ENCODE data around the gene PDXDC1.
"Not testable (repeated sequence)": the region's sequence is repeated elsewhere in the genome, so short reads cannot be mapped to it uniquely, and the experiment has no call there.

PDXDC1 gene

GRCh38 chr16:14974656-14975417 is at the start of gene PDXDC1:
Gene PDXDC1 (plus strand): TSS chr16:14975026. CDS start chr16:14975200, 174 bp downstream.
- DNase-seq (ENCODE audit: low read depth): peak; percentile 99

GRCh38 chr16:14928064-14928714 is 46.6 kb upstream of the PDXDC1 start:
- not testable (repeated sequence) for DNase-seq (ENCODE audit: low read depth)

GRCh38 chr16:14929176-14929575 is 45.6 kb upstream of the PDXDC1 start:
- DNase-seq (ENCODE audit: low read depth): not testable (repeated sequence)

- DNase-seq (ENCODE audit: low read depth): not testable (repeated sequence)
Measured at GRCh38 chr16:14930246-14930645, 44.6 kb upstream of the PDXDC1 start.

- not testable (repeated sequence) for DNase-seq (ENCODE audit: low read depth)
Measured at GRCh38 chr16:14930971-14931370, 43.9 kb upstream of the PDXDC1 start.

GRCh38 chr16:14932581-14933375 is 42.0 kb upstream of the PDXDC1 start:
- not testable (repeated sequence) for DNase-seq (ENCODE audit: low read depth)

GRCh38 chr16:14937143-14937542 is 37.7 kb upstream of the PDXDC1 start, which contains the start of gene NPIPA1:
Gene NPIPA1 (plus strand): TSS chr16:14937443. CDS start chr16:14937443, 0 bp downstream.
- not testable (repeated sequence) for DNase-seq (ENCODE audit: low read depth)

GRCh38 chr16:14937994-14938393 is 36.8 kb upstream of the PDXDC1 start:
- DNase-seq (ENCODE audit: low read depth): not testable (repeated sequence)

GRCh38 chr16:14942686-14943085 is 32.1 kb upstream of the PDXDC1 start:
- not testable (repeated sequence) for DNase-seq (ENCODE audit: low read depth)

- no peak for DNase-seq (ENCODE audit: low read depth)
Measured at GRCh38 chr16:14955546-14956231, 19.1 kb upstream of the PDXDC1 start.

- DNase-seq (ENCODE audit: low read depth): no peak
Measured at GRCh38 chr16:14957576-14958322, 17.1 kb upstream of the PDXDC1 start.

GRCh38 chr16:14958323-14958600 is 16.6 kb upstream of the PDXDC1 start:
- DNase-seq (ENCODE audit: low read depth): no peak

- DNase-seq (ENCODE audit: low read depth): no peak
Measured at GRCh38 chr16:14958970-14959369, 15.9 kb upstream of the PDXDC1 start.

GRCh38 chr16:14961405-14962186 is 13.2 kb upstream of the PDXDC1 start:
- DNase-seq (ENCODE audit: low read depth): no peak

GRCh38 chr16:14963281-14964173 is 11.3 kb upstream of the PDXDC1 start:
- DNase-seq (ENCODE audit: low read depth): no peak

GRCh38 chr16:14965328-14965727 is 9.5 kb upstream of the PDXDC1 start:
- no peak for DNase-seq (ENCODE audit: low read depth)

- DNase-seq (ENCODE audit: low read depth): not testable (repeated sequence)
Measured at GRCh38 chr16:14969795-14970194, 5.0 kb upstream of the PDXDC1 start.

- DNase-seq (ENCODE audit: low read depth): not testable (repeated sequence)
Measured at GRCh38 chr16:14971621-14972228, 3.1 kb upstream of the PDXDC1 start.

- DNase-seq (ENCODE audit: low read depth): not testable (repeated sequence)
Measured at GRCh38 chr16:14973785-14974322, 972 bp upstream of the PDXDC1 start.
